NT2/D1 (cell line): ENCODE results near the gene MYBPH.

Source experiments
- DNase-seq: peaks from one replicate; pipeline ENCODE4 v3.0.0-alpha.2; 2011; ENCODE audit warnings: low read depth, low spot score
- H3K27me3 ChIP-seq: 2 replicates; pipeline ENCODE4 v1.6.0; 2011; ENCODE audit warnings: mild to moderate bottlenecking; ENCODE audit not compliant: insufficient read length, insufficient read depth
- H3K36me3 ChIP-seq: 2 replicates; pipeline ENCODE4 v1.6.1; 2011; ENCODE audit warnings: mild to moderate bottlenecking, low read length, mixed read lengths; ENCODE audit not compliant: insufficient read depth, insufficient read length
- H3K4me1 ChIP-seq: 2 replicates; pipeline ENCODE4 v1.5.1; 2011; ENCODE audit not compliant: insufficient read depth, insufficient read length
- H3K4me3 ChIP-seq: 2 replicates; pipeline ENCODE4 v1.5.1; 2011; ENCODE audit warnings: low read depth; ENCODE audit not compliant: insufficient read length
- H3K9ac ChIP-seq: 2 replicates; pipeline ENCODE4 v1.6.0; 2011; ENCODE audit warnings: low read depth; ENCODE audit not compliant: insufficient read length
- H3K9me3 ChIP-seq: 2 replicates; pipeline ENCODE4 v1.5.1; 2011; ENCODE audit warnings: mild to moderate bottlenecking, low read length; ENCODE audit not compliant: insufficient read depth
- SUZ12 ChIP-seq: IDR thresholded peaks from 2 replicates; pipeline ENCODE4 v1.6.1; 2011; ENCODE audit not compliant: insufficient read length, insufficient read depth; ENCODE audit errors: extremely low read depth
- YY1 ChIP-seq: IDR thresholded peaks from 2 replicates; pipeline ENCODE4 v1.6.1; 2011; ENCODE audit not compliant: insufficient read length, insufficient read depth
- ZNF274 ChIP-seq: IDR thresholded peaks from 2 replicates; pipeline ENCODE4 v1.6.1; 2011; ENCODE audit warnings: mild to moderate bottlenecking, low read depth, low read length

MYBPH gene

GRCh38 chr1:203216274-203217138, 40.9 kb upstream of the MYBPH start:
- H3K36me3 ChIP-seq, result no peaks in the 10 kb centered on the region
- H3K9ac ChIP-seq, result peak overlapping the region; percentile 12
- H3K4me3 ChIP-seq, result no peak overlapping the region
- peak; percentile 94 for DNase-seq
- H3K4me1 ChIP-seq, result peaks cover 17% of the 10 kb centered on the region
- TF ChIP-seq YY1, result no peak
- no peak for TF ChIP-seq SUZ12
- no peak for TF ChIP-seq ZNF274
- H3K9me3 ChIP-seq, result no peaks in the 10 kb centered on the region
- no peaks in the 10 kb centered on the region for H3K27me3 ChIP-seq

GRCh38 chr1:203215573-203215972, 39.9 kb upstream of the MYBPH start:
- DNase-seq, result no peak
- TF ChIP-seq SUZ12, result no peak
- no peak for TF ChIP-seq YY1
- TF ChIP-seq ZNF274, result no peak
- Histone ChIP-seq H3K4me3 (no peak overlapping the region), H3K9ac (no peak overlapping the region), H3K27me3 (no peaks in the 10 kb centered on the region), H3K9me3 (no peaks in the 10 kb centered on the region), H3K36me3 (no peaks in the 10 kb centered on the region), H3K4me1 (peaks cover 17% of the 10 kb centered on the region)

- no peak for DNase-seq
- H3K9ac ChIP-seq, result peak overlapping the region; percentile 6
- no peaks in the 10 kb centered on the region for H3K36me3 ChIP-seq
- H3K4me3 ChIP-seq, result no peak overlapping the region
- H3K27me3 ChIP-seq, result no peaks in the 10 kb centered on the region
- H3K9me3 ChIP-seq, result no peaks in the 10 kb centered on the region
- TF ChIP-seq ZNF274 (no peak), SUZ12 (no peak), YY1 (no peak)
- H3K4me1 ChIP-seq, result peaks cover 17% of the 10 kb centered on the region
Observed at GRCh38 chr1:203214871-203215270, 39.2 kb upstream of the MYBPH start.

- H3K9me3 ChIP-seq, result no peaks in the 10 kb centered on the region
- no peak overlapping the region for H3K9ac ChIP-seq
- no peak overlapping the region for H3K4me3 ChIP-seq
- no peaks in the 10 kb centered on the region for H3K36me3 ChIP-seq
- TF ChIP-seq SUZ12 (no peak), YY1 (no peak), ZNF274 (no peak)
- DNase-seq, result no peak
- H3K27me3 ChIP-seq, result no peaks in the 10 kb centered on the region
- peaks cover 17% of the 10 kb centered on the region for H3K4me1 ChIP-seq
Observed at GRCh38 chr1:203213126-203213525, 37.5 kb upstream of the MYBPH start.

- Histone ChIP-seq H3K9ac (no peak overlapping the region), H3K4me3 (no peak overlapping the region), H3K9me3 (no peaks in the 10 kb centered on the region), H3K4me1 (peaks cover 8% of the 10 kb centered on the region), H3K36me3 (no peaks in the 10 kb centered on the region), H3K27me3 (no peaks in the 10 kb centered on the region)
- DNase-seq, result no peak
- TF ChIP-seq YY1, result no peak
- TF ChIP-seq ZNF274, result no peak
Observed at GRCh38 chr1:203211812-203212211, 36.2 kb upstream of the MYBPH start.

DNA sequence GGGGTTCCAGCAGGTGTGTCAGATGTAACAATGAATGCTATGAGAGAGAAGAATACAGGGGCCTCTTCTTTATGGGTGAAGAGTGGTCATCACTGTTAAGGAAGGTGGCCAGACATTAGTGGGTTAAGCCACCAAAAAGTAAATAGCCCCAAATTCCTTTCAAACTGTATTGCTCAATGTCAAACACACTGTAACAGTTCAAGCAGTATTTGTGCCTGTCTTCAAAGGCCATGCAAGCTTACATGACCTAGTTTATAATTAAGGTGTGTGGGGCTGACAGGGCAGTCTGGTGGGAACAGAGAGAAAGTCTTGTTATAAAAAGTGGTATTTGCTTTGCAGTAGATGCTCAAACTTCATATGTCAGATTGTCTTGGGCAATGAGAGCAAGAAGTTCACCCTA, 35.4 kb upstream of the MYBPH start:
- no peak for TF ChIP-seq ZNF274
- TF ChIP-seq SUZ12, result no peak
- no peak for TF ChIP-seq YY1
- H3K9ac ChIP-seq, result no peak overlapping the region
- H3K4me1 ChIP-seq, result peaks cover 7% of the 10 kb centered on the region
- DNase-seq, result no peak
- no peaks in the 10 kb centered on the region for H3K36me3 ChIP-seq
- no peaks in the 10 kb centered on the region for H3K9me3 ChIP-seq
- H3K27me3 ChIP-seq, result no peaks in the 10 kb centered on the region
- no peak overlapping the region for H3K4me3 ChIP-seq

GRCh38 chr1:203210350-203210749, 34.7 kb upstream of the MYBPH start:
- H3K9me3 ChIP-seq, result no peaks in the 10 kb centered on the region
- H3K4me3 ChIP-seq, result no peak overlapping the region
- no peak for DNase-seq
- H3K27me3 ChIP-seq, result no peaks in the 10 kb centered on the region
- no peaks in the 10 kb centered on the region for H3K36me3 ChIP-seq
- H3K9ac ChIP-seq, result no peak overlapping the region
- H3K4me1 ChIP-seq, result peaks cover under 1% of the 10 kb centered on the region
- TF ChIP-seq ZNF274 (no peak), SUZ12 (no peak), YY1 (no peak)
